OCI-LY3 (cell line): ENCODE results near the gene HPCAL1.

ENCODE experiments used
- EZH2phosphoT487 ChIP-seq: fragments of 200-600 bp; shearing (Covaris generic); IDR thresholded peaks from 2 replicates; pipeline ENCODE4 v1.6.1; 2018; ENCODE audit warnings: antibody characterized with exemption, mixed run types, low read depth
- TF ChIP-seq, protein P1 (sequence below): fragments of 200-600, 300-600 bp; sonication (generic); IDR thresholded peaks from 2 replicates; pipeline ENCODE4 v1.5.1; 2014; ENCODE audit warnings: antibody characterized with exemption, low read length, low read depth

DNA sequence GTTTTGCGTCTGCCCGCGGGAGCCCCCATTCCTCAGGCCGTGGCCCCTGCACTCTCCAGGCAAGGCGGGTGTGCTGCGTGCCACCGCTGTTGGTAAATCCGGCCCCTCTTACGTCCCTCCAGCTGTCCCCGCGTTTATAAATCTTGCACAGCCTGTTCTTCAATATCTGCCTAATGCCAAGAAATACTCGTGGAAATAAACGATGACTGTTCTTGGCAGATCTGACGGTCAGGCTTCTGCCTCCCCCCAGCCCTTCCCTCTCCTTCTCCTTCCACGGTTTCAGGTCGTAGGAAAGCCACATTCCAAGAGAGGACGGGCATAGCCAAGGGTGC, 124.9 kb downstream of the HPCAL1 start:
- TF ChIP-seq, protein P1, sequence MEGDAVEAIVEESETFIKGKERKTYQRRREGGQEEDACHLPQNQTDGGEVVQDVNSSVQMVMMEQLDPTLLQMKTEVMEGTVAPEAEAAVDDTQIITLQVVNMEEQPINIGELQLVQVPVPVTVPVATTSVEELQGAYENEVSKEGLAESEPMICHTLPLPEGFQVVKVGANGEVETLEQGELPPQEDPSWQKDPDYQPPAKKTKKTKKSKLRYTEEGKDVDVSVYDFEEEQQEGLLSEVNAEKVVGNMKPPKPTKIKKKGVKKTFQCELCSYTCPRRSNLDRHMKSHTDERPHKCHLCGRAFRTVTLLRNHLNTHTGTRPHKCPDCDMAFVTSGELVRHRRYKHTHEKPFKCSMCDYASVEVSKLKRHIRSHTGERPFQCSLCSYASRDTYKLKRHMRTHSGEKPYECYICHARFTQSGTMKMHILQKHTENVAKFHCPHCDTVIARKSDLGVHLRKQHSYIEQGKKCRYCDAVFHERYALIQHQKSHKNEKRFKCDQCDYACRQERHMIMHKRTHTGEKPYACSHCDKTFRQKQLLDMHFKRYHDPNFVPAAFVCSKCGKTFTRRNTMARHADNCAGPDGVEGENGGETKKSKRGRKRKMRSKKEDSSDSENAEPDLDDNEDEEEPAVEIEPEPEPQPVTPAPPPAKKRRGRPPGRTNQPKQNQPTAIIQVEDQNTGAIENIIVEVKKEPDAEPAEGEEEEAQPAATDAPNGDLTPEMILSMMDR = no peak
- no peak for TF ChIP-seq EZH2phosphoT487
